ENCODE data around the gene NCAPH2. TPM values are rescaled to one million over a fixed set of nuclear protein-coding genes. Genes with fewer than 3 reads are reported as not detected.

Gene NCAPH2
- total and polyA plus RNA-seq, 2 donors from 2014 or later: 31.4 to 41.5 TPM

DNA sequence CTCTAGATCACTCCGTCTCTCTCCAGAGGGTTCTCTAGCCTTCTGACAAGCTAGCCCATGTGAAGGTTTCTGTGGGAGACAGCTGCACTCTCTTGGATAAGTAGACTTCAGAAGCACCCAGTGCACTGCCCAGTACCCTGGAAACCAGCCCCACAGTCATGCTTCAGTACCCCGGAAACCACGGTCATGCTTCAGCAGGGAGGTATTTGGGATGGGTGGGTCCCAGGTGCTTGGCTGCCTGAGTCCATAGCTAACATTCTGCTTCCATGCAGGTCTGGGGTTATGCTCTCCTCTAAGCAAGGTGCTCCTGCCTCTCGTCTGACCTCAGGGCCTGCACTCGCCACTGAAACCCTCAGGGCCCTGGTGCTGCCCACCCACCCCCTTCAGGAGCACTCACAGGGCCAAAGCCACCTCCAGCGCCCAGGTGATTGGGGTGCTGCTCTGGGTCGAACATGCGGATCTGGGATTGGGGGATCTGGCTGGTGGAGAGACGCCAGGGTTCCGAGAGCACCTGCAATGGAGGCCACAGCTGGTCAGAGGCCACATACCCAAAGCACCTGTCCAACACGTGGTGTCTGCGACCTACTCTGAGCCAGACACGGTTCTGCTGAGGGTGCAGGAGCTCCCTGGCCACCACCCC, 62.0 kb downstream of the NCAPH2 start:
- TF ChIP-seq, protein P1, sequence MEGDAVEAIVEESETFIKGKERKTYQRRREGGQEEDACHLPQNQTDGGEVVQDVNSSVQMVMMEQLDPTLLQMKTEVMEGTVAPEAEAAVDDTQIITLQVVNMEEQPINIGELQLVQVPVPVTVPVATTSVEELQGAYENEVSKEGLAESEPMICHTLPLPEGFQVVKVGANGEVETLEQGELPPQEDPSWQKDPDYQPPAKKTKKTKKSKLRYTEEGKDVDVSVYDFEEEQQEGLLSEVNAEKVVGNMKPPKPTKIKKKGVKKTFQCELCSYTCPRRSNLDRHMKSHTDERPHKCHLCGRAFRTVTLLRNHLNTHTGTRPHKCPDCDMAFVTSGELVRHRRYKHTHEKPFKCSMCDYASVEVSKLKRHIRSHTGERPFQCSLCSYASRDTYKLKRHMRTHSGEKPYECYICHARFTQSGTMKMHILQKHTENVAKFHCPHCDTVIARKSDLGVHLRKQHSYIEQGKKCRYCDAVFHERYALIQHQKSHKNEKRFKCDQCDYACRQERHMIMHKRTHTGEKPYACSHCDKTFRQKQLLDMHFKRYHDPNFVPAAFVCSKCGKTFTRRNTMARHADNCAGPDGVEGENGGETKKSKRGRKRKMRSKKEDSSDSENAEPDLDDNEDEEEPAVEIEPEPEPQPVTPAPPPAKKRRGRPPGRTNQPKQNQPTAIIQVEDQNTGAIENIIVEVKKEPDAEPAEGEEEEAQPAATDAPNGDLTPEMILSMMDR (IDR thresholded peaks at IDR 0.05; ENCODE audit: borderline replicate concordance, extremely low read depth, insufficient read depth): no peak
- H3K9ac ChIP-seq (ENCODE audit: low read length in 3 of 3): no peak overlapping the region
- FAIRE-seq: no peak
- intact Hi-C loops (cut with DNase I): no loop called here
- H3K27ac ChIP-seq (ENCODE audit: low read depth in 2 of 2, low read length in 2 of 2): no peak overlapping the region
- H3K9me3 ChIP-seq (ENCODE audit: control insufficient read depth in 2 of 3, insufficient read depth in 1 of 3, low read length in 3 of 3): no peaks in the 10 kb centered on the region
- DNase-seq: no peak
- no peaks in the 10 kb centered on the region for H3K27me3 ChIP-seq (ENCODE audit: control insufficient read depth, insufficient read depth, low read length)
- H3K4me3 ChIP-seq (ENCODE audit: low read length in 3 of 3): no peak overlapping the region
- H3K36me3 ChIP-seq (ENCODE audit: control insufficient read depth in 2 of 3, insufficient read depth in 3 of 3, low read length in 3 of 3): peaks cover 0 to 10% (median 7%) of the 10 kb centered on the region in 3 donors
- H3K4me1 ChIP-seq (ENCODE audit: control insufficient read depth in 2 of 3, insufficient read depth in 2 of 3, low read depth in 1 of 3, low read length in 3 of 3): peaks cover 0 to 15% (median 11%) of the 10 kb centered on the region in 3 donors

GRCh38 chr22:50570861-50571260, 62.8 kb downstream of the NCAPH2 start:
- FAIRE-seq (no peak), DNase-seq (peak in 1 of 5 donors; percentile 61)
- Histone ChIP-seq H3K4me1 (ENCODE audit: control insufficient read depth in 2 of 3, insufficient read depth in 2 of 3, low read depth in 1 of 3, low read length in 3 of 3) (peaks cover 0 to 15% (median 11%) of the 10 kb centered on the region in 3 donors), H3K27ac (ENCODE audit: low read depth in 2 of 2, low read length in 2 of 2) (no peak overlapping the region), H3K9ac (ENCODE audit: low read length in 3 of 3) (no peak overlapping the region), H3K9me3 (ENCODE audit: control insufficient read depth in 2 of 3, insufficient read depth in 1 of 3, low read length in 3 of 3) (no peaks in the 10 kb centered on the region), H3K4me3 (ENCODE audit: low read length in 3 of 3) (no peak overlapping the region), H3K27me3 (ENCODE audit: control insufficient read depth, insufficient read depth, low read length) (no peaks in the 10 kb centered on the region), H3K36me3 (ENCODE audit: control insufficient read depth in 2 of 3, insufficient read depth in 3 of 3, low read length in 3 of 3) (peaks cover 0 to 10% (median 7%) of the 10 kb centered on the region in 3 donors)
- intact Hi-C loops (cut with DNase I): no loop called here
- TF ChIP-seq, protein P1 (IDR thresholded peaks at IDR 0.05; ENCODE audit: borderline replicate concordance, extremely low read depth, insufficient read depth): no peak

DNA sequence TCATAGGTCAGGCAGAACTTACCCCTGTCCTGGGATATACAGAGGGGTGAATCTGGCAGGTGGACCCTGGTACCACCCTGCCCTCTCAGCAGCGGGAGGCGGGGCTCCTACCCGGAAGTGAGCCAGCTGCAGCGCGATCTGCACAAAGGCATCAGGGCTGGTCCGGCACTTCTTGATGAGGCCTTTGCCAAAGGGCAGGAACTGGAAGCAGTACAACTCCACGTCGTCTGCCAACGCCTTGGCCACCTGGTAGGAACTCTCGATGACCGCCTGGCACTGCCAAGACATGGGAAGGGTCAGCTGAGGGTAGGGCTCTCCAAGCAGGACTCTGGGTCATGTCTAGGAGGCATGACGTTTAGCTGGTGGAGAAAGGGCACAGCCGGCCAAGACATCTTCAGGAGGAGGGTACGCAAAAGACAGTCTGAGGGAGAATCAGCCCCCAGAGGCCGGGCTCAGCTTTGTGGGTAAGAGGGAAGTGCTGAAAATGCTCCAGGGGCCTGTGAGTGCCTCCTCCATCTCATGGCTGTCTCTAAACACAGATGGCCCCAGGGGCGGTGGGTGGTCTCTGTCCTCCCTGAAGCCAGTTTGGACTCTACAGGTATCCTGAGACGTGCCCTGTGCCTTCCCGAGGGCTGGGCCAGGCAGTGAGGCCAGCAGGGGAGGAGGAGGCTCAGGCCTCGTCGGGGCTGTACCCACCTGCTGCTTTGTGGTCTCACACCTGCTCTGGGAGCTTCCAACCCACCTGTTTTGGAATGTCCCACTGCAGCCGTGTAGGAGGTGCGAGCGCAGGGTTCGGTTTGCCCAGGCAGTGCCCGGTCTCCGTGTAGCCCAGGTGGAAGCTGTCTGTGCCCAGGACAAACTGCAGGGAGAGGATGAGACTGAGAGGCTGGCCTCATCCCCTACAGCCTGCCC, 63.5 kb downstream of the NCAPH2 start:
- Histone ChIP-seq H3K27ac (ENCODE audit: low read depth in 2 of 2, low read length in 2 of 2) (no peak overlapping the region), H3K4me1 (ENCODE audit: control insufficient read depth in 2 of 3, insufficient read depth in 2 of 3, low read depth in 1 of 3, low read length in 3 of 3) (peaks cover 0 to 15% (median 11%) of the 10 kb centered on the region in 3 donors), H3K9ac (ENCODE audit: low read length in 3 of 3) (no peak overlapping the region), H3K4me3 (ENCODE audit: low read length in 3 of 3) (no peak overlapping the region), H3K9me3 (ENCODE audit: control insufficient read depth in 2 of 3, insufficient read depth in 1 of 3, low read length in 3 of 3) (no peaks in the 10 kb centered on the region), H3K27me3 (ENCODE audit: control insufficient read depth, insufficient read depth, low read length) (no peaks in the 10 kb centered on the region), H3K36me3 (ENCODE audit: control insufficient read depth in 2 of 3, insufficient read depth in 3 of 3, low read length in 3 of 3) (peaks cover 0 to 10% (median 7%) of the 10 kb centered on the region in 3 donors)
- intact Hi-C loops (cut with DNase I): no loop called here
- FAIRE-seq (no peak), DNase-seq (no peak)
- TF ChIP-seq, protein P1 (IDR thresholded peaks at IDR 0.05; ENCODE audit: borderline replicate concordance, extremely low read depth, insufficient read depth): no peak
